K562 (cell line): ENCODE data around the gene TUBA8. TPM values are rescaled to one million over a fixed set of nuclear protein-coding genes. Genes with fewer than 3 reads are reported as not detected.

Experiments used
- ATAC-seq: fragments of 200-7000 bp; cut with Tn5 transposase; 3 replicates; pipeline ENCODE4 v1.9.1; 2020; ENCODE audit warnings: moderate library complexity
- BruUV-seq: library from RNA; stranded (reverse); fragments of 400-500 nt; replicated peaks from 2 replicates; lab custom pipeline; 2021; lab: Mats Ljungman, UMichigan
- CTCF ChIA-PET: fragments of 300-600 bp; formaldehyde crosslinking; extraction: SDS; loops from one replicate; lab custom pipeline; 2021; ENCODE audit warnings: low intra/inter-chr PET ratio; lab: Yijun Ruan, JAX
- POLR2A ChIA-PET: fragments of 300-600, 350-650 bp; sonication (Branson Sonifier 250); formaldehyde crosslinking; extraction: SDS; loops from one replicate; lab custom pipeline; 2021; ENCODE audit warnings: antibody characterized with exemption, inconsistent platforms; lab: Yijun Ruan, JAX
- DNase-seq, 4 experiments: peaks; one replicate each; pipeline versions ENCODE4 v3.0.0 to v3.0.0-alpha.2; 2011 to 2018; ENCODE audit warnings: low spot score in 3 of 4, mixed read lengths in 3 of 4; ENCODE audit errors: extremely low read depth in 1 of 4
- FAIRE-seq: peaks from 2 replicates; lab custom pipeline; 2011; peaks lifted over from hg19 to GRCh38; lab: Jason Lieb, UNC
- H2AFZ ChIP-seq: 2 replicates; pipeline ENCODE4 v1.6.0; 2011; ENCODE audit warnings: low read depth, low read length, control low read depth, inconsistent platforms
- H3K27ac ChIP-seq: fragments of 200-600 bp; 3 replicates; pipeline ENCODE4 v1.8.0; 2011; ENCODE audit warnings: low read depth, mild to moderate bottlenecking, control low read depth, inconsistent platforms, low read length, moderate library complexity, mixed read lengths; ENCODE audit errors: extremely low read depth
- H3K27me3 ChIP-seq, 2 experiments: fragments of 300-600 bp in 1 of 2; 2 replicates in 1 of 2; 3 replicates in 1 of 2; pipeline versions ENCODE4 v1.6.0 to v1.8.0; 2011; ENCODE audit warnings: inconsistent platforms in 2 of 2, low read length in 2 of 2, mild to moderate bottlenecking in 1 of 2, mixed read lengths in 1 of 2, moderate library complexity in 1 of 2; ENCODE audit not compliant: control insufficient read depth in 2 of 2, insufficient read depth in 2 of 2
- H3K36me3 ChIP-seq: fragments of 300-600 bp; 3 replicates; pipeline ENCODE4 v1.8.0; 2011; ENCODE audit warnings: mild to moderate bottlenecking, low read length, inconsistent platforms; ENCODE audit not compliant: control insufficient read depth, insufficient read depth
- H3K4me1 ChIP-seq, 2 experiments: fragments of 200-600 bp in 1 of 2; replicated peaks in 1 of 2; 2 replicates in 1 of 2; 3 replicates in 1 of 2; pipeline versions ENCODE4 v1.5.1 to v1.8.0; 2011; ENCODE audit warnings: inconsistent platforms in 2 of 2, low read length in 2 of 2, mild to moderate bottlenecking in 1 of 2, mixed read lengths in 1 of 2, moderate library complexity in 1 of 2; ENCODE audit not compliant: control insufficient read depth in 2 of 2, insufficient read depth in 2 of 2
- H3K4me2 ChIP-seq: 2 replicates; pipeline ENCODE4 v1.6.1; 2011; ENCODE audit warnings: low read length, control low read depth, inconsistent platforms, mixed read lengths; ENCODE audit not compliant: insufficient read depth
- H3K4me3 ChIP-seq: fragments of 200-600 bp; sonication (generic), shearing (Covaris generic); 2 replicates; pipeline ENCODE4 v1.5.1; 2016; ENCODE audit warnings: control low read depth, inconsistent platforms
- H3K79me2 ChIP-seq: fragments of 200-600 bp; 3 replicates; pipeline ENCODE4 v1.8.0; 2011; ENCODE audit warnings: low read length, inconsistent platforms; ENCODE audit not compliant: control insufficient read depth, insufficient read depth
- H3K9ac ChIP-seq, 2 experiments: 2 replicates each; pipeline versions ENCODE4 v1.6.0 to v1.6.1; 2011; ENCODE audit warnings: low read depth in 2 of 2, low read length in 2 of 2, control low read depth in 1 of 2, inconsistent platforms in 1 of 2, mild to moderate bottlenecking in 1 of 2, mixed read lengths in 1 of 2; ENCODE audit not compliant: insufficient read depth in 1 of 2
- H3K9me1 ChIP-seq: one replicate; pipeline ENCODE4 v1.6.0; 2011; ENCODE audit warnings: inconsistent platforms, mild to moderate bottlenecking, low read length, moderate library complexity; ENCODE audit not compliant: control insufficient read depth, insufficient read depth
- H3K9me3 ChIP-seq: replicated peaks from 2 replicates; pipeline ENCODE4 v1.5.1; 2011; ENCODE audit warnings: low read depth, low read length, inconsistent platforms; ENCODE audit not compliant: control insufficient read depth, insufficient read depth
- H4K20me1 ChIP-seq: replicated peaks from 2 replicates; pipeline ENCODE4 v1.6.1; 2011; ENCODE audit warnings: low read length, inconsistent platforms, mixed read lengths; ENCODE audit not compliant: control insufficient read depth, insufficient read depth
- CHCHD3 ChIP-seq: fragments of 250-450 bp; sonication (Bioruptor Pico); IDR thresholded peaks from 2 replicates; pipeline ENCODE4 v2.1.2; 2022; ENCODE audit warnings: mild to moderate bottlenecking
- CHD2 ChIP-seq: IDR thresholded peaks from 2 replicates; pipeline ENCODE4 v1.6.1; 2011; ENCODE audit warnings: low read depth, low read length
- CREBBP ChIP-seq: IDR thresholded peaks from one replicate; pipeline ENCODE4 v1.6.1; 2012; ENCODE audit warnings: low read depth, mild to moderate bottlenecking, control low read depth, inconsistent platforms, low read length
- FOXA1 ChIP-seq: fragments of 450-650 bp; IDR thresholded peaks from 2 replicates; pipeline ENCODE4 v1.6.1; 2016; ENCODE audit warnings: mild to moderate bottlenecking, borderline replicate concordance
- HEY1 ChIP-seq: fragments of 250-450 bp; sonication (Bioruptor Pico); IDR thresholded peaks from 2 replicates; pipeline ENCODE4 v1.5.0; 2020; ENCODE audit warnings: mild to moderate bottlenecking, moderate library complexity, borderline replicate concordance
- PTTG1 ChIP-seq: fragments of 450-650 bp; IDR thresholded peaks from 2 replicates; pipeline ENCODE4 v1.6.1; 2016; ENCODE audit warnings: low read depth, mild to moderate bottlenecking, missing genetic modification characterization, missing compliant biosample characterization
- RBM22 ChIP-seq: fragments of 200-400 bp; formaldehyde crosslinking; IDR thresholded peaks from 2 replicates; pipeline ENCODE4 v1.6.1; 2018; ENCODE audit warnings: low read length, low read depth; ENCODE audit not compliant: poor library complexity, severe bottlenecking
- SAP30 ChIP-seq: fragments of 200-600 bp; sonication (generic); IDR thresholded peaks from 2 replicates; pipeline ENCODE4 v1.6.1; 2012; ENCODE audit warnings: borderline replicate concordance, low read depth, mild to moderate bottlenecking, moderate library complexity, low read length, control low read depth, inconsistent platforms; ENCODE audit not compliant: insufficient read depth, poor library complexity, severe bottlenecking
- YY1 ChIP-seq, 3 experiments: IDR thresholded peaks; 2 replicates each; pipeline ENCODE4 v1.6.1; 2011; ENCODE audit warnings: low read length in 2 of 3, mild to moderate bottlenecking in 2 of 3, moderate library complexity in 2 of 3, borderline replicate concordance in 1 of 3, control low read depth in 1 of 3, low read depth in 1 of 3; ENCODE audit not compliant: insufficient read depth in 3 of 3, insufficient replicate concordance in 2 of 3, control insufficient read depth in 1 of 3, insufficient read length in 1 of 3; ENCODE audit errors: extremely low read depth in 1 of 3
- ZFP1 ChIP-seq: fragments of 450-650 bp; formaldehyde crosslinking; IDR thresholded peaks from 2 replicates; pipeline ENCODE4 v1.4.0; 2020; ENCODE audit warnings: mild to moderate bottlenecking, mixed read lengths
- ZNF165 ChIP-seq: fragments of 250-450 bp; sonication (Bioruptor Pico); IDR thresholded peaks from 2 replicates; pipeline ENCODE4 v1.4.0; 2020; ENCODE audit warnings: borderline replicate concordance
- ZNF354B ChIP-seq: fragments of 250-450 bp; sonication (Bioruptor Pico); IDR thresholded peaks from 2 replicates; pipeline ENCODE4 v1.4.0; 2020
- ZNF41 ChIP-seq: fragments of 250-450 bp; sonication (Bioruptor Pico); conservative IDR thresholded peaks from 2 replicates; pipeline ENCODE4 v1.4.0; 2020; ENCODE audit warnings: mild to moderate bottlenecking
- WGBS: fragments of 100-300 bp; shearing (Covaris generic); methylation state at CpG from one replicate; pipeline ENCODE4 v1.1.6; 2016; ENCODE audit warnings: low coverage, mixed read lengths; ENCODE audit not compliant: insufficient coverage; ENCODE audit errors: missing lambda C conversion rate; 5-methylcytosine and 5-hydroxymethylcytosine counted together
- in situ Hi-C: fragments of 300-500 bp; cut with MboI; formaldehyde crosslinking; loops from 4 replicates; pipeline ENCODE4 v1.15.0; 2018; ENCODE audit warnings: inconsistent platforms, mixed read lengths
- intact Hi-C: fragments of 100-400 bp; cut with micrococcal nuclease; formaldehyde crosslinking; loops from 2 replicates; pipeline ENCODE4 v1.14.2; 2022
- polyA plus RNA-seq, 8 experiments: library from polyadenylated mRNA; depleted of rRNA in 4 of 8; stranded (reverse) in 5 of 8; unstranded in 3 of 8; fragments of >200 nt; fragmentation: Nextera tagmentation in 2 of 8; fragmentation: Illumina TruSeq in 1 of 8; extraction: Ambion mirVana in 2 of 8; extraction: Trizol in 1 of 8; gene quantifications; 2 replicates each; pipeline versions ENCODE4 v1.2.1 to v1.2.3, GENCODE V29; 2011 to 2014; ENCODE audit warnings: inconsistent platforms in 1 of 8, missing spikeins in 1 of 8
- total RNA-seq, 7 experiments: library from RNA; depleted of rRNA in 6 of 7; stranded (reverse); fragments of >200 nt in 6 of 7; fragmentation: Illumina TruSeq in 2 of 7; extraction: Trizol in 2 of 7; gene quantifications; 2 replicates each; pipeline versions ENCODE4 v1.2.1 to v1.2.3, GENCODE V29; 2011 to 2021; ENCODE audit warnings: low replicate concordance in 1 of 7
- TF ChIP-seq, protein P1 (sequence below): fragments of 250-450 bp; sonication (Bioruptor Pico); IDR thresholded peaks from 2 replicates; pipeline ENCODE4 v1.8.0; 2021; ENCODE audit warnings: borderline replicate concordance, mild to moderate bottlenecking, moderate library complexity; ENCODE audit not compliant: poor library complexity, severe bottlenecking
- TF ChIP-seq, protein P2 (sequence below): fragments of 450-650 bp; IDR thresholded peaks from 2 replicates; pipeline ENCODE4 v1.7.1; 2018; ENCODE audit warnings: mild to moderate bottlenecking, low read depth; ENCODE audit not compliant: partially characterized antibody

TUBA8 gene
- total and polyA plus RNA-seq, 9 of the 15 experiments (the other 6 are each of a cell fraction or from before 2014, with no cell fraction given), result 0.07 to 1.1 (median 0.65) TPM

GRCh38 chr22:18120857-18121256 lies 10.2 kb downstream of the TUBA8 start:
- no peak overlapping the region for H3K9ac ChIP-seq

More at GRCh38 chr22:18120857-18121256, 10.2 kb downstream of the TUBA8 start:
- H3K36me3 ChIP-seq, result no peaks in the 10 kb centered on the region
- TF ChIP-seq CHCHD3 (CRISPR knock-in tag) (no peak), PTTG1 (tag) (no peak), RBM22 (no peak), ZFP1 (no peak), FOXA1 (no peak), SAP30 (no peak), CREBBP (no peak), HEY1 (CRISPR knock-in tag) (no peak), ZNF41 (CRISPR knock-in tag) (no peak), ZNF354B (no peak), ZNF165 (CRISPR knock-in tag) (no peak), CHD2 (no peak), YY1 (IDR thresholded peaks at IDR 0.05; ENCODE audit: borderline replicate concordance in 1 of 3, control insufficient read depth in 1 of 3, extremely low read depth in 1 of 3, insufficient read depth in 3 of 3, insufficient read length in 1 of 3, insufficient replicate concordance in 2 of 3, low read depth in 1 of 3, low read length in 2 of 3) (no peak)
- TF ChIP-seq, protein P1, sequence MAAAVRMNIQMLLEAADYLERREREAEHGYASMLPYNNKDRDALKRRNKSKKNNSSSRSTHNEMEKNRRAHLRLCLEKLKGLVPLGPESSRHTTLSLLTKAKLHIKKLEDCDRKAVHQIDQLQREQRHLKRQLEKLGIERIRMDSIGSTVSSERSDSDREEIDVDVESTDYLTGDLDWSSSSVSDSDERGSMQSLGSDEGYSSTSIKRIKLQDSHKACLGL (CRISPR knock-in tag), result no peak
- TF ChIP-seq, protein P2, sequence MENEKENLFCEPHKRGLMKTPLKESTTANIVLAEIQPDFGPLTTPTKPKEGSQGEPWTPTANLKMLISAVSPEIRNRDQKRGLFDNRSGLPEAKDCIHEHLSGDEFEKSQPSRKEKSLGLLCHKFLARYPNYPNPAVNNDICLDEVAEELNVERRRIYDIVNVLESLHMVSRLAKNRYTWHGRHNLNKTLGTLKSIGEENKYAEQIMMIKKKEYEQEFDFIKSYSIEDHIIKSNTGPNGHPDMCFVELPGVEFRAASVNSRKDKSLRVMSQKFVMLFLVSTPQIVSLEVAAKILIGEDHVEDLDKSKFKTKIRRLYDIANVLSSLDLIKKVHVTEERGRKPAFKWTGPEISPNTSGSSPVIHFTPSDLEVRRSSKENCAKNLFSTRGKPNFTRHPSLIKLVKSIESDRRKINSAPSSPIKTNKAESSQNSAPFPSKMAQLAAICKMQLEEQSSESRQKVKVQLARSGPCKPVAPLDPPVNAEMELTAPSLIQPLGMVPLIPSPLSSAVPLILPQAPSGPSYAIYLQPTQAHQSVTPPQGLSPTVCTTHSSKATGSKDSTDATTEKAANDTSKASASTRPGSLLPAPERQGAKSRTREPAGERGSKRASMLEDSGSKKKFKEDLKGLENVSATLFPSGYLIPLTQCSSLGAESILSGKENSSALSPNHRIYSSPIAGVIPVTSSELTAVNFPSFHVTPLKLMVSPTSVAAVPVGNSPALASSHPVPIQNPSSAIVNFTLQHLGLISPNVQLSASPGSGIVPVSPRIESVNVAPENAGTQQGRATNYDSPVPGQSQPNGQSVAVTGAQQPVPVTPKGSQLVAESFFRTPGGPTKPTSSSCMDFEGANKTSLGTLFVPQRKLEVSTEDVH, result no peak
- intact Hi-C loops, result no loop called here
- ATAC-seq (no peak), FAIRE-seq (no peak), DNase-seq (no peak)
- no peak overlapping the region for H3K27ac ChIP-seq
- 40% methylated on average over 4 of the region's 4 CpGs for WGBS
- POLR2A ChIA-PET, result interaction anchor here (0.6 kb wide), 2 partner anchors 12 to 1044 kb away, joined by 3 read pairs; no protein-coding TSS in a partner anchor
- H3K27me3 ChIP-seq, result peaks cover 13 to 28% of the 10 kb centered on the region in 2 experiments; a peak in 3 of 5 replicates
- in situ Hi-C loops, result no loop called here
- CTCF ChIA-PET, result no interaction called here
- no peak overlapping the region for H3K4me3 ChIP-seq
- H3K4me2 ChIP-seq, result no peak overlapping the region
- H3K79me2 ChIP-seq, result no peaks in the 10 kb centered on the region
- no TSS peak for BruUV-seq
- no peak overlapping the region for H2AFZ ChIP-seq
- no peaks in the 10 kb centered on the region for H4K20me1 ChIP-seq
- H3K9me1 ChIP-seq, result no peaks in the 10 kb centered on the region
- peaks cover 0 to 3% of the 10 kb centered on the region in 2 experiments; a peak in 1 of 5 replicates for H3K4me1 ChIP-seq
- H3K9me3 ChIP-seq, result no peaks in the 10 kb centered on the region
